Karpas-422 (cell line): ENCODE results near the gene PCDHGC5. TPM values are rescaled to one million over a fixed set of nuclear protein-coding genes. Genes with fewer than 3 reads are reported as not detected.

Source experiments
- DNase-seq: peaks from one replicate; pipeline ENCODE4 v3.0.0-alpha.2; 2015
- H2AFZ ChIP-seq: fragments of 200-600 bp; sonication (generic); 2 replicates; pipeline ENCODE4 v1.6.1; 2014; ENCODE audit warnings: antibody characterized with exemption, low read length, mixed read lengths
- H3K27ac ChIP-seq: fragments of 200-600 bp; sonication (generic); 2 replicates; pipeline ENCODE4 v1.5.1; 2014; ENCODE audit warnings: mild to moderate bottlenecking, low read length, moderate library complexity
- H3K27me3 ChIP-seq: fragments of 200-600 bp; sonication (generic); 2 replicates; pipeline ENCODE4 v1.6.1; 2014; ENCODE audit warnings: low read length, mixed read lengths
- H3K36me3 ChIP-seq: fragments of 200-600 bp; sonication (generic); 2 replicates; pipeline ENCODE4 v1.6.1; 2014; ENCODE audit warnings: low read length, mixed read lengths; ENCODE audit not compliant: insufficient read depth
- H3K4me1 ChIP-seq: fragments of 200-600 bp; sonication (generic); 2 replicates; pipeline ENCODE4 v1.6.1; 2014; ENCODE audit warnings: mild to moderate bottlenecking, low read length, mixed read lengths
- H3K4me2 ChIP-seq: fragments of 200-600 bp; sonication (generic); 2 replicates; pipeline ENCODE4 v1.6.1; 2014; ENCODE audit warnings: low read length, low read depth, mild to moderate bottlenecking; ENCODE audit not compliant: poor library complexity, severe bottlenecking
- H3K4me3 ChIP-seq: fragments of 200-600 bp; sonication (generic); 2 replicates; pipeline ENCODE4 v1.5.1; 2014; ENCODE audit warnings: mild to moderate bottlenecking, antibody characterized with exemption, low read length, mixed read lengths
- H3K79me2 ChIP-seq: fragments of 200-600 bp; sonication (generic); 2 replicates; pipeline ENCODE4 v1.6.1; 2014; ENCODE audit warnings: mild to moderate bottlenecking, low read length, mixed read lengths
- H3K9ac ChIP-seq: fragments of 200-600 bp; sonication (generic); 2 replicates; pipeline ENCODE4 v1.6.0; 2014; ENCODE audit warnings: low read length
- H3K9me2 ChIP-seq: fragments of 200-600 bp; sonication (generic), shearing (Covaris generic); replicated peaks from 2 replicates; pipeline ENCODE4 v1.6.0; 2014; ENCODE audit warnings: mild to moderate bottlenecking, low read length, moderate library complexity; ENCODE audit not compliant: insufficient read depth
- H3K9me3 ChIP-seq: fragments of 300-700, 200-600 bp; sonication (generic); 2 replicates; pipeline ENCODE4 v1.6.1; 2014; ENCODE audit warnings: low read length, mixed read lengths
- H4K20me1 ChIP-seq: fragments of 200-600 bp; sonication (generic); 2 replicates; pipeline ENCODE4 v1.6.1; 2014; ENCODE audit warnings: mild to moderate bottlenecking, antibody characterized with exemption, low read length, low read depth; ENCODE audit not compliant: insufficient read depth
- total RNA-seq: library from RNA; depleted of rRNA; stranded (reverse); fragments of >200 nt; shearing (Covaris generic); gene quantifications from 2 replicates; pipeline ENCODE4 v1.2.3, GENCODE V29; 2014; ENCODE audit warnings: low replicate concordance; rRNA removed

The PCDHGC5 gene
- total RNA-seq, 1 experiment from 2014 or later: 5.1 TPM

- peaks cover 47% of the 10 kb centered on the region for H3K4me1 ChIP-seq
- no peaks in the 10 kb centered on the region for H3K27me3 ChIP-seq
- H3K79me2 ChIP-seq: peaks cover 10% of the 10 kb centered on the region; the same call in 1 of the 2 replicates
- no peak overlapping the region for H3K4me3 ChIP-seq
- no peaks in the 10 kb centered on the region for H3K9me2 ChIP-seq
- peak overlapping the region; percentile 100 for H3K27ac ChIP-seq
- no peak overlapping the region for H3K4me2 ChIP-seq
- peaks cover 31% of the 10 kb centered on the region for H3K36me3 ChIP-seq
- DNase-seq: no peak
- no peaks in the 10 kb centered on the region for H3K9me3 ChIP-seq
- no peak overlapping the region for H2AFZ ChIP-seq
- H4K20me1 ChIP-seq: no peaks in the 10 kb centered on the region
- no peak overlapping the region for H3K9ac ChIP-seq
Observed at GRCh38 chr5:141534492-141535213, 45.8 kb downstream of the PCDHGC5 start.

Other genes starting within 250 kb of the PCDHGC5 start
- gene PCDHB15, start 243.7 kb upstream of the PCDHGC5 start, total RNA-seq: 0.25 TPM in 1 of 2 replicates, not detected in the other
- 0.65 and 0.82 TPM in 2 replicates for gene SLC25A2, start 185.0 kb upstream of the PCDHGC5 start, total RNA-seq
- 70.0 and 85.9 TPM in 2 replicates for gene TAF7, start 168.3 kb upstream of the PCDHGC5 start, total RNA-seq
- 0.48 and 1.2 TPM in 2 replicates for gene PCDHGA1, start 158.6 kb upstream of the PCDHGC5 start, total RNA-seq
- gene PCDHGA2, start 150.3 kb upstream of the PCDHGC5 start, total RNA-seq: 0.04 TPM in 1 of 2 replicates, not detected in the other
- gene PCDHGA3, start 145.3 kb upstream of the PCDHGC5 start, total RNA-seq: not detected in 2 replicates
- gene PCDHGB1, start 139.0 kb upstream of the PCDHGC5 start, total RNA-seq: 14.0 and 15.3 TPM in 2 replicates
- 11.1 and 13.5 TPM in 2 replicates for gene PCDHGA4, start 134.1 kb upstream of the PCDHGC5 start, total RNA-seq
- 9.8 and 11.5 TPM in 2 replicates for gene PCDHGB2, start 129.1 kb upstream of the PCDHGC5 start, total RNA-seq
- 8.8 and 9.7 TPM in 2 replicates for gene PCDHGA5, start 124.9 kb upstream of the PCDHGC5 start, total RNA-seq
- gene PCDHGB3, start 118.8 kb upstream of the PCDHGC5 start, total RNA-seq: 19.5 and 22.7 TPM in 2 replicates
- gene PCDHGA6, start 115.2 kb upstream of the PCDHGC5 start, total RNA-seq: 10.9 and 14.5 TPM in 2 replicates
- gene PCDHGA7, start 106.3 kb upstream of the PCDHGC5 start, total RNA-seq: 8.4 and 11.5 TPM in 2 replicates
- 6.3 and 10.0 TPM in 2 replicates for gene PCDHGB4, start 101.4 kb upstream of the PCDHGC5 start, total RNA-seq
- gene PCDHGA8, start 96.4 kb upstream of the PCDHGC5 start, total RNA-seq: 8.8 and 9.6 TPM in 2 replicates
- gene PCDHGB5, start 91.1 kb upstream of the PCDHGC5 start, total RNA-seq: 17.0 and 26.4 TPM in 2 replicates
- 13.0 and 15.7 TPM in 2 replicates for gene PCDHGA9, start 86.3 kb upstream of the PCDHGC5 start, total RNA-seq
- gene PCDHGB6, start 81.1 kb upstream of the PCDHGC5 start, total RNA-seq: 5.5 and 8.8 TPM in 2 replicates
- 8.5 and 11.2 TPM in 2 replicates for gene PCDHGA10, start 76.1 kb upstream of the PCDHGC5 start, total RNA-seq
- 6.3 and 10.4 TPM in 2 replicates for gene PCDHGB7, start 71.4 kb upstream of the PCDHGC5 start, total RNA-seq
- gene PCDHGA11, start 68.0 kb upstream of the PCDHGC5 start, total RNA-seq: 9.3 and 10.4 TPM in 2 replicates
- 6.6 and 7.8 TPM in 2 replicates for gene PCDHGA12, start 58.6 kb upstream of the PCDHGC5 start, total RNA-seq
- 61.3 and 75.2 TPM in 2 replicates for gene PCDHGC3, start 13.1 kb upstream of the PCDHGC5 start, total RNA-seq
- 7.0 and 11.8 TPM in 2 replicates for gene PCDHGC4, start 4.1 kb upstream of the PCDHGC5 start, total RNA-seq
- gene DIAPH1, start 129.9 kb downstream of the PCDHGC5 start, total RNA-seq: 147 and 181 TPM in 2 replicates
- 96.0 and 128 TPM in 2 replicates for gene HDAC3, start 147.8 kb downstream of the PCDHGC5 start, total RNA-seq
- gene RELL2, start 147.9 kb downstream of the PCDHGC5 start, total RNA-seq: 20.4 and 48.3 TPM in 2 replicates
- 14.6 and 19.3 TPM in 2 replicates for gene FCHSD1, start 162.3 kb downstream of the PCDHGC5 start, total RNA-seq
- 0.07 TPM in 1 of 2 replicates, not detected in the other for gene ARAP3, start 193.1 kb downstream of the PCDHGC5 start, total RNA-seq